Measurements from ENCODE around the gene VEGFB.

Gene VEGFB

GRCh38 chr11:64246871-64247728 lies 12.7 kb downstream of the VEGFB start, which contains the start of gene PPP1R14B:
Gene PPP1R14B, minus strand, starts transcription at chr11:64246943. Its CDS starts 270 bp downstream, at chr11:64246673.
- peak; percentile 86 for DNase-seq (ENCODE audit: low spot score)

GRCh38 chr11:64247729-64248531 lies 13.5 kb downstream of the VEGFB start:
- DNase-seq (ENCODE audit: low spot score): no peak

GRCh38 chr11:64248578-64248977 lies 14.2 kb downstream of the VEGFB start:
- DNase-seq (ENCODE audit: low spot score): no peak

- no peak for DNase-seq (ENCODE audit: low spot score)
Observed at GRCh38 chr11:64249038-64249437, 14.7 kb downstream of the VEGFB start.

- DNase-seq (ENCODE audit: low spot score): no peak
Observed at GRCh38 chr11:64249563-64250414, 15.4 kb downstream of the VEGFB start.

GRCh38 chr11:64250415-64251015 lies 16.1 kb downstream of the VEGFB start:
- peak; percentile 54 for DNase-seq (ENCODE audit: low spot score)

GRCh38 chr11:64251016-64251752 lies 16.8 kb downstream of the VEGFB start, which contains the start of gene PLCB3:
Gene PLCB3, plus strand, starts transcription at chr11:64251530. Its CDS starts 120 bp downstream, at chr11:64251650.
- DNase-seq (ENCODE audit: low spot score): peak; percentile 72

GRCh38 chr11:64251753-64252002 lies 17.3 kb downstream of the VEGFB start:
- DNase-seq (ENCODE audit: low spot score): no peak

- no peak for DNase-seq (ENCODE audit: low spot score)
Observed at GRCh38 chr11:64252003-64252872, 17.9 kb downstream of the VEGFB start.

GRCh38 chr11:64253043-64253442 lies 18.7 kb downstream of the VEGFB start:
- no peak for DNase-seq (ENCODE audit: low spot score)

GRCh38 chr11:64253481-64253880 lies 19.1 kb downstream of the VEGFB start:
- no peak for DNase-seq (ENCODE audit: low spot score)

GRCh38 chr11:64254326-64254725 lies 19.9 kb downstream of the VEGFB start:
- DNase-seq (ENCODE audit: low spot score): no peak

- DNase-seq (ENCODE audit: low spot score): no peak
Observed at GRCh38 chr11:64255135-64256128, 21.0 kb downstream of the VEGFB start.

GRCh38 chr11:64256300-64256699 lies 21.9 kb downstream of the VEGFB start:
- DNase-seq (ENCODE audit: low spot score): no peak

GRCh38 chr11:64258356-64258755 lies 24.0 kb downstream of the VEGFB start:
- no peak for DNase-seq (ENCODE audit: low spot score)

GRCh38 chr11:64258946-64259532 lies 24.7 kb downstream of the VEGFB start:
- no peak for DNase-seq (ENCODE audit: low spot score)

- no peak for DNase-seq (ENCODE audit: low spot score)
Observed at GRCh38 chr11:64259533-64260067, 25.2 kb downstream of the VEGFB start.
